K562 (cell line): ENCODE data around the gene LMAN1L. TPM values are rescaled to one million over a fixed set of nuclear protein-coding genes. Genes with fewer than 3 reads are reported as not detected.

ENCODE experiments used
- ARID1B ChIP-seq: fragments of 450-650 bp; IDR thresholded peaks from 2 replicates; pipeline ENCODE4 v1.6.1; 2016; ENCODE audit warnings: antibody characterized with exemption, mild to moderate bottlenecking, inconsistent platforms
- ATF3 ChIP-seq, 2 experiments: fragments of 450-650 bp in 1 of 2; sonication (generic) in 1 of 2; formaldehyde crosslinking in 1 of 2; IDR thresholded peaks in 1 of 2; conservative IDR thresholded peaks in 1 of 2; 2 replicates each; pipeline versions ENCODE4 v1.6.1 to v1.8.1; 2016 to 2023; ENCODE audit warnings: mild to moderate bottlenecking in 2 of 2, moderate library complexity in 2 of 2, inconsistent platforms in 1 of 2, missing genetic modification reagents in 1 of 2
- CEBPZ ChIP-seq: fragments of 150-350 bp; IDR thresholded peaks from 2 replicates; pipeline ENCODE4 v1.6.1; 2014; ENCODE audit warnings: low read depth, mild to moderate bottlenecking, low read length, borderline replicate concordance
- CTBP1 ChIP-seq: fragments of 450-650 bp; IDR thresholded peaks from 2 replicates; pipeline ENCODE4 v1.6.1; 2016; ENCODE audit warnings: borderline replicate concordance
- DLX4 ChIP-seq: fragments of 250-450 bp; sonication (Bioruptor Pico); IDR thresholded peaks from 2 replicates; pipeline ENCODE4 v1.6.1; 2021; ENCODE audit warnings: mild to moderate bottlenecking
- DPF2 ChIP-seq: fragments of 450-650 bp; IDR thresholded peaks from 2 replicates; pipeline ENCODE4 v1.6.1; 2016
- GABPA ChIP-seq: fragments of 200-800 bp; sonication (Bioruptor generic); conservative IDR thresholded peaks from 2 replicates; pipeline ENCODE4 v1.6.1; 2016; ENCODE audit warnings: low read depth, missing genetic modification characterization, missing compliant biosample characterization
- GABPB2 ChIP-seq: fragments of 250-450 bp; sonication (Bioruptor Pico); conservative IDR thresholded peaks from 2 replicates; pipeline ENCODE4 v1.5.1; 2021; ENCODE audit warnings: mild to moderate bottlenecking
- MCM5 ChIP-seq: fragments of 450-650 bp; IDR thresholded peaks from 2 replicates; pipeline ENCODE4 v1.6.1; 2016; ENCODE audit warnings: low read depth
- MYNN ChIP-seq, 2 experiments: sonication (generic); formaldehyde crosslinking in 1 of 2; IDR thresholded peaks; 2 replicates each; pipeline versions ENCODE4 v1.5.0 to v1.6.1; 2016 to 2020; ENCODE audit warnings: antibody characterized with exemption in 1 of 2, missing genetic modification reagents in 1 of 2
- NELFE ChIP-seq: IDR thresholded peaks from 2 replicates; pipeline ENCODE4 v1.6.1; 2011; ENCODE audit warnings: mild to moderate bottlenecking; ENCODE audit not compliant: insufficient read depth, insufficient read length
- NFIC ChIP-seq: fragments of 450-650 bp; IDR thresholded peaks from 2 replicates; pipeline ENCODE4 v1.6.1; 2017; ENCODE audit warnings: mild to moderate bottlenecking, inconsistent platforms
- NKRF ChIP-seq: fragments of 450-650 bp; IDR thresholded peaks from 2 replicates; pipeline ENCODE4 v1.6.1; 2016; ENCODE audit warnings: borderline replicate concordance
- PHTF2 ChIP-seq: fragments of 250-450 bp; sonication (Bioruptor Pico); IDR thresholded peaks from 2 replicates; pipeline ENCODE4 v1.5.0; 2021; ENCODE audit warnings: mild to moderate bottlenecking
- POLR2B ChIP-seq: fragments of 450-650 bp; IDR thresholded peaks from 2 replicates; pipeline ENCODE4 v1.6.1; 2018; ENCODE audit warnings: low read depth; ENCODE audit not compliant: partially characterized antibody
- PTBP1 ChIP-seq: fragments of 200-400 bp; formaldehyde crosslinking; IDR thresholded peaks from 2 replicates; pipeline ENCODE4 v1.6.1; 2017; ENCODE audit warnings: low read depth, low read length
- SMAD2 ChIP-seq: fragments of 150-350 bp; IDR thresholded peaks from 2 replicates; pipeline ENCODE4 v1.6.1; 2014; ENCODE audit warnings: low read depth, mild to moderate bottlenecking, low read length
- TARDBP ChIP-seq: fragments of 450-650 bp; IDR thresholded peaks from 2 replicates; pipeline ENCODE4 v1.6.1; 2016
- TBP ChIP-seq: optimal IDR thresholded peaks from 2 replicates; pipeline ENCODE3; 2011; ENCODE audit warnings: low read depth, low read length, improper control_type of control experiment
- ZNF212 ChIP-seq: fragments of 450-650 bp; formaldehyde crosslinking; IDR thresholded peaks from 2 replicates; pipeline ENCODE4 v1.4.0; 2020; ENCODE audit warnings: mild to moderate bottlenecking
- ZNF316 ChIP-seq: fragments of 450-650 bp; IDR thresholded peaks from 2 replicates; pipeline ENCODE4 v1.6.1; 2016
- ZNF408 ChIP-seq: fragments of 250-450 bp; sonication (Bioruptor Pico); IDR thresholded peaks from 2 replicates; pipeline ENCODE4 v1.4.0; 2020; ENCODE audit warnings: low read depth, mild to moderate bottlenecking, moderate library complexity
- ZNF695 ChIP-seq: fragments of 450-650 bp; formaldehyde crosslinking; IDR thresholded peaks from 2 replicates; pipeline ENCODE4 v1.4.0; 2020; ENCODE audit warnings: mild to moderate bottlenecking, moderate library complexity
- polyA plus RNA-seq, 8 experiments: library from polyadenylated mRNA; depleted of rRNA in 4 of 8; stranded (reverse) in 5 of 8; unstranded in 3 of 8; fragments of >200 nt; fragmentation: Nextera tagmentation in 2 of 8; fragmentation: Illumina TruSeq in 1 of 8; extraction: Ambion mirVana in 2 of 8; extraction: Trizol in 1 of 8; gene quantifications; 2 replicates each; pipeline versions ENCODE4 v1.2.1 to v1.2.3, GENCODE V29; 2011 to 2014; ENCODE audit warnings: inconsistent platforms in 1 of 8, missing spikeins in 1 of 8
- total RNA-seq, 7 experiments: library from RNA; depleted of rRNA in 6 of 7; stranded (reverse); fragments of >200 nt in 6 of 7; fragmentation: Illumina TruSeq in 2 of 7; extraction: Trizol in 2 of 7; gene quantifications; 2 replicates each; pipeline versions ENCODE4 v1.2.1 to v1.2.3, GENCODE V29; 2011 to 2021; ENCODE audit warnings: low replicate concordance in 1 of 7

LMAN1L gene
- total and polyA plus RNA-seq, 9 of the 15 experiments (the other 6 are each of a cell fraction or from before 2014, with no cell fraction given): not detected

GRCh38 chr15:74873756-74874424, 61.3 kb downstream of the LMAN1L start (continued):
- no peak for TF ChIP-seq DLX4 (CRISPR knock-in tag)
- TF ChIP-seq TARDBP: no peak
- TF ChIP-seq MYNN (IDR thresholded peaks at IDR 0.05): no peak
- TF ChIP-seq MYNN (CRISPR knock-in tag; IDR thresholded peaks at IDR 0.05): no peak
- no peak for TF ChIP-seq ATF3 (IDR thresholded peaks at IDR 0.05)
- TF ChIP-seq ATF3 (CRISPR knock-in tag; conservative IDR thresholded peaks at IDR 0.05): no peak
- no peak for TF ChIP-seq ZNF212
- TF ChIP-seq NELFE: no peak
- TF ChIP-seq NKRF: 0 out of 2 replicates have a peak, but pooled peaks have one; percentile 20
- TF ChIP-seq GABPB2 (CRISPR knock-in tag): no peak
- no peak for TF ChIP-seq SMAD2
- TF ChIP-seq ZNF408 (CRISPR knock-in tag): no peak
- no peak for TF ChIP-seq ZNF316
- no peak for TF ChIP-seq ARID1B
- TF ChIP-seq POLR2B: no peak
- TF ChIP-seq MCM5: no peak
- TF ChIP-seq GABPA: no peak
- TF ChIP-seq ZNF695 (CRISPR knock-in tag): no peak
- no peak for TF ChIP-seq NFIC
- TF ChIP-seq CTBP1: peak; percentile 41; the same call in 1 of the 2 replicates
- peak; percentile 41; the same call in 1 of the 2 replicates for TF ChIP-seq DPF2
- no peak for TF ChIP-seq TBP
- no peak for TF ChIP-seq PHTF2 (CRISPR knock-in tag)
- no peak for TF ChIP-seq CEBPZ
- TF ChIP-seq PTBP1: no peak
